ENCODE results near the gene LIF. TPM values are rescaled to one million over a fixed set of nuclear protein-coding genes. Genes with fewer than 3 reads are reported as not detected.

LIF gene
- total RNA-seq, 1 experiment from 2014 or later, result 75.4 TPM

GRCh38 chr22:30260276-30260675 lies 13.7 kb upstream of the LIF start:
- Histone ChIP-seq H2AFZ (ENCODE audit: low read depth, low read length, poor library complexity, severe bottlenecking) (no peak overlapping the region), H3K27ac (ENCODE audit: low read depth, low read length) (no peak overlapping the region), H3K27me3 (ENCODE audit: insufficient read depth, low read length) (no peaks in the 10 kb centered on the region), H4K20me1 (ENCODE audit: insufficient read depth) (no peaks in the 10 kb centered on the region), H3K4me1 (ENCODE audit: control insufficient read depth in 1 of 2, insufficient read depth in 2 of 2, low read length in 2 of 2) (peaks cover 8 to 51% of the 10 kb centered on the region in 2 experiments), H3K9me3 (ENCODE audit: control insufficient read depth in 1 of 2, insufficient read depth in 1 of 2, low read depth in 1 of 2, low read length in 2 of 2) (no peaks in the 10 kb centered on the region), H3K79me2 (ENCODE audit: insufficient read depth, low read length) (peaks cover 25% of the 10 kb centered on the region), H3K9me2 (ENCODE audit: insufficient read depth) (no peaks in the 10 kb centered on the region), H3K4me2 (ENCODE audit: low read length) (no peak overlapping the region), H3K9ac (ENCODE audit: low read length) (no peak overlapping the region), H3K4me3 (replicated peaks in 1 of 2; ENCODE audit: low read depth in 1 of 2, low read length in 2 of 2) (no peak overlapping the region), H3K36me3 (ENCODE audit: control insufficient read depth in 1 of 2, insufficient read depth in 2 of 2, low read length in 2 of 2) (no peaks in the 10 kb centered on the region; a peak in 1 of 4 replicates)
- CTCF ChIA-PET, result interaction anchor here (1.9 kb wide), 1 partner anchor 28 kb away, joined by 7 read pairs; no protein-coding TSS in a partner anchor
- no TSS peak for BruUV-seq (replicated peaks)
- TF ChIP-seq MAX (IDR thresholded peaks at IDR 0.05), result no peak
- no peak for TF ChIP-seq CTCF (IDR thresholded peaks at IDR 0.05 in 2 of 3, conservative IDR thresholded peaks at IDR 0.05 in 1 of 3; ENCODE audit: borderline replicate concordance in 1 of 3, insufficient read depth in 1 of 3, low read depth in 2 of 3, low read length in 2 of 3)
- no peak for TF ChIP-seq FOSL1 (IDR thresholded peaks at IDR 0.05; ENCODE audit: low read depth)
- TF ChIP-seq REST (IDR thresholded peaks at IDR 0.05; ENCODE audit: low read depth), result no peak
- no peak for TF ChIP-seq SIN3A (IDR thresholded peaks at IDR 0.05; ENCODE audit: low read depth)
- TF ChIP-seq RAD21 (IDR thresholded peaks at IDR 0.05; ENCODE audit: low read depth), result no peak
- no peak for TF ChIP-seq ATF3 (IDR thresholded peaks at IDR 0.05)
- no peak for TF ChIP-seq YY1 (IDR thresholded peaks at IDR 0.05; ENCODE audit: extremely low read depth, insufficient replicate concordance, low read depth, low read length)
- no peak for TF ChIP-seq POLR2A (IDR thresholded peaks at IDR 0.05; ENCODE audit: borderline replicate concordance, extremely low read depth, insufficient read depth, insufficient read length)
- no peak for TF ChIP-seq ZBTB33 (IDR thresholded peaks at IDR 0.05; ENCODE audit: extremely low read depth, insufficient replicate concordance, low read length)
- TF ChIP-seq ZNF274 (IDR thresholded peaks at IDR 0.05; ENCODE audit: low read depth, low read length), result no peak
- no peak for TF ChIP-seq SP1 (IDR thresholded peaks at IDR 0.05; ENCODE audit: low read depth)
- no peak for TF ChIP-seq CEBPB (IDR thresholded peaks at IDR 0.05; ENCODE audit: low read depth)
- TF ChIP-seq EZH2phosphoT487 (IDR thresholded peaks at IDR 0.05; ENCODE audit: borderline replicate concordance), result no peak
- no peak for TF ChIP-seq EZH2 (IDR thresholded peaks at IDR 0.05)
- TF ChIP-seq CBX3 (IDR thresholded peaks at IDR 0.05; ENCODE audit: low read depth), result no peak
- TF ChIP-seq SRF (IDR thresholded peaks at IDR 0.05; ENCODE audit: low read depth), result no peak
- no peak for TF ChIP-seq TCF7L2 (IDR thresholded peaks at IDR 0.05; ENCODE audit: borderline replicate concordance, extremely low read depth, insufficient read depth, insufficient read length)
- TF ChIP-seq POLR2AphosphoS5 (IDR thresholded peaks at IDR 0.05; ENCODE audit: low read depth, low read length), result no peak
- no peak for TF ChIP-seq EGR1 (IDR thresholded peaks at IDR 0.05; ENCODE audit: low read depth)
- RAD21 ChIA-PET (ENCODE audit: low non-redundant PET in 1 of 2, low total read pairs in 2 of 2, uncharacterized antibody in 2 of 2, unreplicated experiment in 2 of 2), result no interaction called here
- ATAC-seq (no peak), DNase-seq (ENCODE audit: low read depth, low spot score) (no peak)
- POLR2A ChIA-PET, result interaction anchor here (1.2 to 1.4 kb wide), 2 partner anchors 28 to 64 kb away, joined by 3 read pairs; no protein-coding TSS in a partner anchor
- intact Hi-C loops (cut with micrococcal nuclease), result no loop called here
